NT2/D1 (cell line): Measurements from ENCODE around the gene AHNAK2.

Experiments
- SUZ12 ChIP-seq: IDR thresholded peaks from 2 replicates; pipeline ENCODE4 v1.6.1; 2011; ENCODE audit not compliant: insufficient read length, insufficient read depth; ENCODE audit errors: extremely low read depth
- YY1 ChIP-seq: IDR thresholded peaks from 2 replicates; pipeline ENCODE4 v1.6.1; 2011; ENCODE audit not compliant: insufficient read length, insufficient read depth
- ZNF274 ChIP-seq: IDR thresholded peaks from 2 replicates; pipeline ENCODE4 v1.6.1; 2011; ENCODE audit warnings: mild to moderate bottlenecking, low read depth, low read length

DNA sequence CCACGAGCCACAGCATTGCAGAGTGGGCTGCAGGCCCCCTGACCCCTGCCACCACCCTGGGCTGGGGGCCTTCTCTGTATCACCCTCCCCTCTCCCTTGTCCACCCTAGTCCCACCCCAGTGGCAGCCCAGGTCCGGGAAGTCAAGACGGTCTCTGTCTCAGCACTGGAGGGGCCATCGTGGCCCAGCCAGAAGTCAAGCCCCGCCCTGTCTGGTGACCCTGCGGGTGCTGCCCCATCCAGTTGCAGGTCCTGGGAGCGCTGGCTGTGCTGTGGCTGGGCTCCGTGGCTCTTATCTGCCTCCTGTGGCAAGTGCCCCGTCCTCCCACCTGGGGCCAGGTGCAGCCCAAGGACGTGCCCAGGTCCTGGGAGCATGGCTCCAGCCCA lies 50.8 kb downstream of the AHNAK2 start:
- TF ChIP-seq YY1: no peak
- TF ChIP-seq SUZ12: no peak
- no peak for TF ChIP-seq ZNF274
